Keratinocyte (primary cell): ENCODE results near the gene DOCK3.

Experiments
- CTCF ChIP-seq, 3 experiments: IDR thresholded peaks in 1 of 3; conservative IDR thresholded peaks in 1 of 3; optimal IDR thresholded peaks in 1 of 3; 2 replicates in 2 of 3; 3 replicates in 1 of 3; pipeline versions ENCODE3 to v1.5.1; 2011; ENCODE audit warnings: low read length in 3 of 3, mild to moderate bottlenecking in 3 of 3, moderate library complexity in 2 of 3, control low read depth in 1 of 3, inconsistent platforms in 1 of 3; ENCODE audit not compliant: insufficient read depth in 2 of 3; ENCODE audit errors: extremely low read depth in 1 of 3
- EZH2 ChIP-seq: IDR thresholded peaks from one replicate; pipeline ENCODE4 v1.6.1; 2012; ENCODE audit warnings: inconsistent platforms, mild to moderate bottlenecking, low read length, moderate library complexity

DNA sequence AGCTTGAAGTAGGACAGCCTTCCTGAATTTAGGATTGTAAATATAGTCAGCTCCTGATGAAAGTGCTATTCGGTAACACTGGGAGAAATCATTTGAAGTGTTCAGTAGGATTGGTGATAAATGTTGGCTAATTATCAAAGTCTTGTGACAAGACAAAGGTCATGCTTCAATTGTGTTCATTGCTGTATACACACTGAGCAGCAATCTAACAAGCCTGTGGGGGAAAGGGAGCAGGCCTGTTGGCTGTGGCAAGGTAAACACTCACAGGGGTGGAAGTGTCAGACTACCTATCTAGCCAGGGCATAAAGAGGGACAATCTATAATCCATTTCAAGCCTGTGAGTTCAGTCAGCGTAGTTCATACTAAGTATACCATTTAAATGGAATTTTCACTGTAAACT lies 599.3 kb downstream of the DOCK3 start:
- TF ChIP-seq CTCF (optimal IDR thresholded peaks at IDR 0.05 in 1 of 3, IDR thresholded peaks at IDR 0.05 in 1 of 3, conservative IDR thresholded peaks at IDR 0.05 in 1 of 3; ENCODE audit: extremely low read depth in 1 of 3, insufficient read depth in 2 of 3, low read length in 3 of 3) (no peak), EZH2 (no peak)
